HEK293T (cell line): ENCODE results near the gene MICU1.

Experiments used
- CTCF ChIA-PET: fragments of 350-600 bp; formaldehyde crosslinking; extraction: SDS; loops from one replicate; lab custom pipeline; 2021; ENCODE audit warnings: antibody characterized with exemption, inconsistent platforms; lab: Yijun Ruan, JAX
- POLR2A ChIA-PET: fragments of 350-600 bp; formaldehyde crosslinking; extraction: SDS; loops from one replicate; lab custom pipeline; 2020; ENCODE audit warnings: antibody characterized with exemption, inconsistent platforms; lab: Yijun Ruan, JAX
- DNase-seq: peaks from one replicate; pipeline ENCODE4 v3.0.0; 2012; ENCODE audit warnings: mixed read lengths; ENCODE audit errors: extremely low spot score
- ARNT ChIP-seq: fragments of 450-650 bp; IDR thresholded peaks from 2 replicates; pipeline ENCODE4 v1.6.1; 2017; ENCODE audit warnings: mild to moderate bottlenecking
- BHLHE40 ChIP-seq: fragments of 450-650 bp; IDR thresholded peaks from 2 replicates; pipeline ENCODE4 v1.6.1; 2016; ENCODE audit warnings: mild to moderate bottlenecking, moderate library complexity, borderline replicate concordance
- CTBP1 ChIP-seq: fragments of 450-650 bp; IDR thresholded peaks from 2 replicates; pipeline ENCODE4 v1.6.1; 2016; ENCODE audit warnings: borderline replicate concordance
- ELF4 ChIP-seq: fragments of 450-650 bp; IDR thresholded peaks from 2 replicates; pipeline ENCODE4 v1.6.1; 2017; ENCODE audit warnings: antibody characterized with exemption
- FOXA1 ChIP-seq: fragments of 450-650 bp; IDR thresholded peaks from 2 replicates; pipeline ENCODE4 v1.6.1; 2016; ENCODE audit warnings: mild to moderate bottlenecking
- FOXK2 ChIP-seq: fragments of 450-650 bp; IDR thresholded peaks from 2 replicates; pipeline ENCODE4 v1.6.1; 2016; ENCODE audit warnings: mild to moderate bottlenecking
- FOXM1 ChIP-seq: fragments of 450-650 bp; IDR thresholded peaks from 2 replicates; pipeline ENCODE4 v1.6.1; 2017; ENCODE audit warnings: mild to moderate bottlenecking, borderline replicate concordance
- HDGF ChIP-seq: fragments of 450-650 bp; IDR thresholded peaks from 2 replicates; pipeline ENCODE4 v1.6.1; 2017; ENCODE audit warnings: antibody characterized with exemption, borderline replicate concordance
- L3MBTL2 ChIP-seq: fragments of 450-650 bp; conservative IDR thresholded peaks from 2 replicates; pipeline ENCODE4 v1.6.1; 2016; ENCODE audit warnings: mild to moderate bottlenecking
- LEF1 ChIP-seq: fragments of 450-650 bp; IDR thresholded peaks from 2 replicates; pipeline ENCODE4 v1.6.1; 2017; ENCODE audit warnings: mild to moderate bottlenecking, borderline replicate concordance
- NFRKB ChIP-seq: fragments of 450-650 bp; IDR thresholded peaks from 2 replicates; pipeline ENCODE4 v1.6.1; 2016; ENCODE audit warnings: mild to moderate bottlenecking, moderate library complexity
- SP1 ChIP-seq: fragments of 450-650 bp; IDR thresholded peaks from 2 replicates; pipeline ENCODE4 v1.6.1; 2017
- SUZ12 ChIP-seq: fragments of 450-650 bp; IDR thresholded peaks from 2 replicates; pipeline ENCODE4 v1.6.1; 2016; ENCODE audit warnings: mild to moderate bottlenecking
- TARDBP ChIP-seq: fragments of 450-650 bp; IDR thresholded peaks from 2 replicates; pipeline ENCODE4 v1.6.1; 2016
- ZNF384 ChIP-seq: fragments of 450-650 bp; IDR thresholded peaks from 2 replicates; pipeline ENCODE4 v1.6.1; 2016
- TF ChIP-seq, protein P1 (sequence below): fragments of 450-650 bp; IDR thresholded peaks from 2 replicates; pipeline ENCODE4 v1.6.1; 2016

The MICU1 gene

DNA sequence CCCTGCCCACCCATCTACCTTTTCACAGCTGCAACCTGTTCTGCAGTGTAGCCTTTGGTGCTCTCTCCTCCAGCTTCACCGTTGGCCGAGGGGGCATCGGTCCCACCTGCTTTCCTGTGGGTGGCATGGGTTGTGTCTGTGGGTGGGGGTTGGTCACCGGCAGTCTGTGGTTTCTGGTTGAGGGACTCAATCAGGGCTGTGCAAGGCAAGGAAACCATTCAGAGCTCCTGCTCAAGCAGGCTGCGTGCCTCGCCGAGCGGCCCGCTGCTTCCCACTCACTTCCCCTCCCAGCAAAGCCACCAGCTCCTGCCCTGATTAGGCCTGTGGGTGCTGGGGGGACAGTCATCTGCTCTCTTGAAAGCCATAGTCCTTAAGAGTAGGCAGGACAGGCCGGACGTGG is 280.9 kb downstream of the MICU1 start:
- ChIA-PET POLR2A (no interaction called here), CTCF (no interaction called here)
- no peak for DNase-seq
- TF ChIP-seq, protein P1, sequence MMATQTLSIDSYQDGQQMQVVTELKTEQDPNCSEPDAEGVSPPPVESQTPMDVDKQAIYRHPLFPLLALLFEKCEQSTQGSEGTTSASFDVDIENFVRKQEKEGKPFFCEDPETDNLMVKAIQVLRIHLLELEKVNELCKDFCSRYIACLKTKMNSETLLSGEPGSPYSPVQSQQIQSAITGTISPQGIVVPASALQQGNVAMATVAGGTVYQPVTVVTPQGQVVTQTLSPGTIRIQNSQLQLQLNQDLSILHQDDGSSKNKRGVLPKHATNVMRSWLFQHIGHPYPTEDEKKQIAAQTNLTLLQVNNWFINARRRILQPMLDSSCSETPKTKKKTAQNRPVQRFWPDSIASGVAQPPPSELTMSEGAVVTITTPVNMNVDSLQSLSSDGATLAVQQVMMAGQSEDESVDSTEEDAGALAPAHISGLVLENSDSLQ: no peak
- TF ChIP-seq ELF4 (no peak), FOXA1 (no peak), ZNF384 (no peak), BHLHE40 (no peak), FOXK2 (no peak), NFRKB (no peak), ARNT (no peak)

DNA sequence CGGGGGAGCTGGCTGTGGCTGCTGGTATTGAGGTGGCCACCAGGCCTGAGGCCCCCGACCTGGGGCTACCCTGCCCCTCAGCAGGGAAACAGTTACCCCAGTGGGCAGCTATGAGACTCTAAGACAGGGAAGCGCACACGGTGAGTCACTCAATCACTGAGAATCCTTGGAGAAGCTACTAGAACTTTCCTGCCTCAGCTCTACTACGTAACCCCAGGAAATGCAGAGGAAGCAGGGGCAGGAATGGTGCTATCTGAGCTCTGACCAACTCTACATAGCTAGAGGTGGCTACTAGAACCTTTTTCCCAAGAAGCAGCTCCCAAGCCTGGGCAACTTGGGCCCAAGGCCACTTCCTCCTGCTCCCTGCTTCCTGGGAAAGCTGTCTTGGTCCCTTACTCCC is 283.0 kb downstream of the MICU1 start:
- ChIA-PET POLR2A (interaction anchor here (0.8 to 1.2 kb wide), 2 partner anchors 69 to 153 kb away, joined by 3 to 5 read pairs; partner anchors contain the start of gene DDIT4), CTCF (interaction anchor here (0.7 kb wide), 2 partner anchors 11 to 82 kb away, joined by 3 to 6 read pairs; no protein-coding TSS in a partner anchor)
- no peak for TF ChIP-seq ZNF384
- TF ChIP-seq NFRKB: no peak
- TF ChIP-seq ELF4: no peak
- TF ChIP-seq LEF1: no peak
- no peak for TF ChIP-seq ARNT
- no peak for TF ChIP-seq FOXK2
- no peak for TF ChIP-seq TARDBP
- TF ChIP-seq L3MBTL2: no peak
- no peak for TF ChIP-seq HDGF
- TF ChIP-seq FOXM1: no peak
- no peak for TF ChIP-seq CTBP1
- TF ChIP-seq BHLHE40: no peak
- TF ChIP-seq, protein P1: no peak
- TF ChIP-seq SP1: no peak
- TF ChIP-seq SUZ12: no peak
- no peak for TF ChIP-seq FOXA1
- DNase-seq: no peak

DNA sequence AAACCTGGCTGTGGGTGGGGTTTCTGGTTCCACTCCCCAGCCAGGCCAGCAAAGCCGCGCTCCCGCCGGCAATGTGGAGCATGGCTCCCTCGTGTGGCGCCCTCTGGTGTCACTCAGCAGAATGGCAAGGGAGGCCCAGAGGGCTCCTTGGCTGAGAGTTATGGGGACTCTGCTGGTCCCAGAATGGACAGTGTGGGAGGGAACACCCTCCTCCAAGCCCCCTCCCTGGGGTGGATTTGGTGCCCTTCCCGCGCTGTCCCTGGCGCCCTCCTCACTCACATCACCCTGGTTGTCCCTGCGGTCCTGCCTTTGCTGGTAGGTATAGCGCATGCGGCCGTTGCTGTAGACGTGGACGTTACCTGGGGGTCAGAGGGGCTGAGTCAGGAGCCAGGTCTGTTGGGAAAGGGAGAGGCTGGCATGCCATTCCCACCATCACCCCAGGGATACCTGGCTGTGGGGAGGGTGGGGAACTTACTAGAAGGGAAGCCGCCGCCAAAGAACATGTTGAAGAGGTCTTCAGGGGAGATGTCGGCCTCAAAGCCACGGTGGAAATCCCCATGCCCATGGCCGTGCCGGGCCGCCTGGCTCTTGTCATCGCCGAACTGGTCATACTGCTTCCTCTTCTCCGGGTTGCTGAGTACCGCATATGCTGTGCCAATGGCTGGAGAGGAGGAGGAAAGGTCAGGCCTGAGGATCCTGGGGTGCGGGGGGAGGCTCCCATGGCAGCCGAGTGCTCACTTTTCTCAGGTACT is 285.2 kb downstream of the MICU1 start:
- TF ChIP-seq L3MBTL2 (no peak), CTBP1 (no peak), SUZ12 (no peak), ARNT (no peak)
- TF ChIP-seq, protein P1: peak; percentile 59
- POLR2A ChIA-PET: no interaction called here

DNA sequence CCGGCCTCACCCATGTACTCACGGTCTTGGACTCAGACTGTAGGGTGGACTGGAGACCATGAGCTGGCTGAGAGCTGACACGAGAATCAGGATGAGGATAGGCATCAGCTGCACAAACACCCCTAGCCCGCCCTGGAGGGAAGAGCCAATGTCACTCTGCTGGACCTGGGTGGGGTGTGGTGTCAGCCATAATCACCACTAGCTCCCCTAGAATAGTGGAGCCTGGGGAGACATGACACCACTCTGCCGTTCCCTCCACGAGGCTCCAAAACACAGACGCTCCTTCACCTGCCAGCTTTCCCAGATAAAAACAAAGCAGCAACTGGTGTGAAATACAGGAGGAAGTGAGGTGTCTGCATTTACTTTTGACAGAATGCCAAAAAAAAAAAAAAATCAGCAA is 287.7 kb downstream of the MICU1 start:
- TF ChIP-seq SP1: no peak
- no peak for TF ChIP-seq FOXK2
- no peak for TF ChIP-seq TARDBP
- TF ChIP-seq BHLHE40: no peak
- no peak for TF ChIP-seq L3MBTL2
- TF ChIP-seq ARNT: no peak
- TF ChIP-seq, protein P1: no peak
- no peak for DNase-seq
- CTCF ChIA-PET: interaction anchor here (0.6 to 1.5 kb wide), 3 partner anchors 9 to 442 kb away, joined by 3 to 5 read pairs (median 3); no protein-coding TSS in a partner anchor
- POLR2A ChIA-PET: interaction anchor here (2.3 kb wide), 1 partner anchor 62 kb away, joined by 10 read pairs; no protein-coding TSS in a partner anchor

More for the DNA sequence above, 285.2 kb downstream of the MICU1 start:
- DNase-seq: peak; percentile 80
- CTCF ChIA-PET: interaction anchor here (0.6 to 1.0 kb wide), 4 partner anchors 9 to 718 kb away, joined by 3 to 4 read pairs (median 4); no protein-coding TSS in a partner anchor

DNA sequence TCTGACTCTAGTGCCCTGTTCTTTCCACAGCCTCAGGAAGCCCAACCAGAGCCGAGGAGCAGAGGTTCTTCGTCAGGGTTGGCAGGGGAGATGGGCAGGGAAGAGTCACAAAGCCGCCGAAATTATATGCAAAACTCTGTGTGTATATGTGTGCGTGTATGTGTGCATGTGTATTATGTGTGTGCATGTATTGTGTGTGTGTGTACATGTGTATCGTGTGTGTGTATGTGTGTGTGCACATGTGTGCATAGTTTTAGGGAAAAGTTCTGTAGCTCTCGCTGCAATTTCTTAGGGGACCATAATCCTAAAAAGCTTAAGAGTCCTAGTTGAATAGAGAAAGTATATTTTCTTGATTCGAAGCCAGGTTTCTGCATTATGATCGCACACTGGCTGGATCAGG is 288.2 kb downstream of the MICU1 start:
- TF ChIP-seq NFRKB (no peak), FOXK2 (no peak), FOXM1 (no peak), BHLHE40 (no peak), TARDBP (no peak), CTBP1 (no peak), ZNF384 (no peak), ELF4 (no peak), L3MBTL2 (no peak), HDGF (no peak), ARNT (no peak), LEF1 (no peak), FOXA1 (no peak), SUZ12 (no peak), SP1 (no peak)
- TF ChIP-seq, protein P1: no peak
- POLR2A ChIA-PET: interaction anchor here (1.0 to 2.3 kb wide), 2 partner anchors 60 to 62 kb away, joined by 4 to 10 read pairs; no protein-coding TSS in a partner anchor
- no peak for DNase-seq

More for the DNA sequence above, 288.2 kb downstream of the MICU1 start:
- CTCF ChIA-PET: interaction anchor here (0.6 to 1.5 kb wide), 4 partner anchors 9 to 740 kb away, joined by 3 to 5 read pairs (median 3); no protein-coding TSS in a partner anchor
